22Rv1 (cell line): ENCODE measurements around the gene SERPINB3.

Source experiments
- CTCF ChIP-seq: fragments of 450-650 bp; IDR thresholded peaks from 2 replicates; pipeline ENCODE4 v1.5.1; 2017; ENCODE audit warnings: mild to moderate bottlenecking
- ZFX ChIP-seq: fragments of 450-650 bp; IDR thresholded peaks from 2 replicates; pipeline ENCODE4 v1.6.1; 2017; ENCODE audit warnings: antibody characterized with exemption, borderline replicate concordance

DNA sequence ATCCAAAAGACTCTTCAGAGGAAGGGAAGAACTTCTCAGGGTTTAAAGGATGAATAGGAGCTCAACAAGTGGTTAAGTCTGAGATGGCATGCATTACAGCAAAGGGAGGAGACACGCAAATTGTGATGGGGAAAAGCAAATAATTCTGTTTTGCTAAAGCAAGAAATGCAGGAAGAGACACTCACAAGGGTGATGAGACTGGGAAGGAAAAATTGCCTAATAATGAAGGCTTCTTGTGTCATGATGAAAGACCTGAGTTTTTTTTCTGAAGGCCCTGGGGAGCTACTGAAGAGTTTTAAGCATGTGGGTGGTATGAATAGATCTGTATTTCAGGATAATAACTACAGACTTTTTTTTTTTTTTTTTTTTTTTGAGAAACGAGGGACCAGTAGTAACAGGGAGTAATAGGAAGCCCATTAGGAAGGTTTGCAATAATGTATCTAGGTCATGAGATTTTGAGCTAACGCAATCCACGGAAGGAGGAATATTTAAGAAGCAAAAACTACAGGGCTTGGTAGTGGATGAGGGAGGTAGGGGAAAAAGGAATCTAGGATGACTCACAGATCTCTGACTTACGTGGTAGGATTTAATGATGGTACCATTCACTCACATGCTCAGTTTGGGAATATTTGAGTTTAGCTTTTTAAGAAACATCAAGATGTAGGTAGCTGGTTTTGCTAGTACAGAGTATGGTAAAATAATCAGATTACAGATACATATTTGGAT, 16.0 kb upstream of the SERPINB3 start:
- TF ChIP-seq CTCF (no peak), ZFX (no peak)
